Renal cortical epithelial cell (primary cell): ENCODE results near the gene KLK3. TPM values are rescaled to one million over a fixed set of nuclear protein-coding genes. Genes with fewer than 3 reads are reported as not detected.
"Not testable (repeated sequence)": the region's sequence is repeated elsewhere in the genome, so short reads cannot be mapped to it uniquely, and the experiment has no call there.

ENCODE experiments used
- DNase-seq: peaks from one replicate; pipeline ENCODE4 v3.0.0-alpha.2; 2011; ENCODE audit warnings: low read depth
- total RNA-seq: library from RNA; depleted of rRNA; stranded (reverse); fragments of >200 nt; gene quantifications from 2 replicates; pipeline ENCODE4 v1.2.3, GENCODE V29; 2014

KLK3 gene
- total RNA-seq, 1 donor from 2014 or later = not detected

- no peak for DNase-seq
Measured at GRCh38 chr19:50861496-50862286, 7.0 kb downstream of the KLK3 start.

- DNase-seq = no peak
Measured at GRCh38 chr19:50869479-50869878, 14.8 kb downstream of the KLK3 start.

GRCh38 chr19:50870417-50871089 lies 15.8 kb downstream of the KLK3 start:
- no peak for DNase-seq

GRCh38 chr19:50873056-50873455 lies 18.3 kb downstream of the KLK3 start, which contains the start of gene KLK2:
TSS of gene KLK2 (plus strand) at chr19:50873439. CDS start at chr19:50873474, 35 bp downstream.
- no peak for DNase-seq

- DNase-seq = no peak
Measured at GRCh38 chr19:50874211-50874610, 19.5 kb downstream of the KLK3 start.

- no peak for DNase-seq
Measured at GRCh38 chr19:50875795-50876422, 21.2 kb downstream of the KLK3 start.

- no peak for DNase-seq
Measured at GRCh38 chr19:50876456-50876855, 21.7 kb downstream of the KLK3 start.

- no peak for DNase-seq
Measured at GRCh38 chr19:50877338-50877737, 22.6 kb downstream of the KLK3 start.

- DNase-seq = no peak
Measured at GRCh38 chr19:50878851-50879250, 24.1 kb downstream of the KLK3 start.

- no peak for DNase-seq
Measured at GRCh38 chr19:50880241-50880640, 25.5 kb downstream of the KLK3 start.

- DNase-seq = no peak
Measured at GRCh38 chr19:50882188-50882587, 27.5 kb downstream of the KLK3 start.

- no peak for DNase-seq
Measured at GRCh38 chr19:50889638-50890037, 34.9 kb downstream of the KLK3 start.

- DNase-seq = peak; percentile 18
Measured at GRCh38 chr19:50890422-50891252, 35.9 kb downstream of the KLK3 start.

GRCh38 chr19:50891253-50891625 lies 36.5 kb downstream of the KLK3 start:
- DNase-seq = no peak

- no peak for DNase-seq
Measured at GRCh38 chr19:50893047-50893736, 38.5 kb downstream of the KLK3 start.

- DNase-seq = no peak
Measured at GRCh38 chr19:50894478-50895356, 40.0 kb downstream of the KLK3 start.

- DNase-seq = not testable (repeated sequence)
Measured at GRCh38 chr19:50896089-50896590, 41.4 kb downstream of the KLK3 start.

- peak; percentile 74 for DNase-seq
Measured at GRCh38 chr19:50896591-50897190, 42.0 kb downstream of the KLK3 start.

- DNase-seq = no peak
Measured at GRCh38 chr19:50897191-50897607, 42.5 kb downstream of the KLK3 start.

- no peak for DNase-seq
Measured at GRCh38 chr19:50897612-50898011, 42.9 kb downstream of the KLK3 start.
